CD4-positive, alpha-beta memory T cell (primary cell): ENCODE measurements around the gene SNRPB2. TPM values are rescaled to one million over a fixed set of nuclear protein-coding genes. Genes with fewer than 3 reads are reported as not detected.

Experiments
- CTCF ChIA-PET: fragments of 350-600 bp; sonication (Branson Sonifier 250); formaldehyde crosslinking; loops from one replicate; lab custom pipeline; 2021; ENCODE audit warnings: inconsistent platforms; ENCODE audit not compliant: partially characterized antibody; lab: Charles Lee
- POLR2A ChIA-PET: fragments of 350-600 bp; sonication (Branson Sonifier 250); formaldehyde crosslinking; loops from one replicate; lab custom pipeline; 2021; ENCODE audit not compliant: partially characterized antibody; lab: Charles Lee
- DNase-seq, 5 donors: peaks; one replicate each; pipeline versions ENCODE4 v3.0.0 to v3.0.0-alpha.2; 2020 to 2022; ENCODE audit warnings: mixed read lengths in 1 of 5
- H3K27ac ChIP-seq: one replicate; pipeline ENCODE4 v1.7.0; 2013; ENCODE audit warnings: low read depth, low read length
- H3K27me3 ChIP-seq: 2 replicates; pipeline ENCODE4 v1.7.0; 2013; ENCODE audit warnings: mild to moderate bottlenecking, low read length, moderate library complexity; ENCODE audit not compliant: insufficient read depth
- H3K36me3 ChIP-seq: 2 replicates; pipeline ENCODE4 v1.7.0; 2013; ENCODE audit warnings: mild to moderate bottlenecking, low read length, moderate library complexity; ENCODE audit not compliant: insufficient read depth
- H3K4me1 ChIP-seq: 2 replicates; pipeline ENCODE4 v1.7.0; 2013; ENCODE audit warnings: mild to moderate bottlenecking, low read length, moderate library complexity; ENCODE audit not compliant: insufficient read depth
- H3K4me3 ChIP-seq, 2 donors: one replicate each; pipeline ENCODE4 v1.7.0; 2013; ENCODE audit warnings: low read length in 2 of 2, mild to moderate bottlenecking in 1 of 2
- H3K9me3 ChIP-seq, 2 donors: one replicate each; pipeline ENCODE4 v1.7.0; 2013; ENCODE audit warnings: low read length in 2 of 2, control low read depth in 1 of 2; ENCODE audit not compliant: control insufficient read depth in 1 of 2
- H3K27ac Mint-ChIP-seq, 7 donors: one replicate each; pipeline ENCODE4 v1.8.0; 2020 to 2021; ENCODE audit warnings: mixed read lengths in 7 of 7, mild to moderate bottlenecking in 6 of 7, inconsistent platforms in 3 of 7, moderate library complexity in 3 of 7
- H3K27me3 Mint-ChIP-seq, 2 donors: one replicate each; pipeline ENCODE4 v1.8.0; 2020 to 2021; ENCODE audit warnings: mixed read lengths in 2 of 2
- H3K36me3 Mint-ChIP-seq, 2 donors: one replicate each; pipeline ENCODE4 v1.8.0; 2020 to 2021; ENCODE audit warnings: mixed read lengths in 2 of 2, inconsistent platforms in 1 of 2, mild to moderate bottlenecking in 1 of 2
- H3K4me1 Mint-ChIP-seq, 4 donors: one replicate each; pipeline ENCODE4 v1.8.0; 2020 to 2021; ENCODE audit warnings: mixed read lengths in 4 of 4, mild to moderate bottlenecking in 1 of 4
- H3K4me3 Mint-ChIP-seq, 8 donors: one replicate each; pipeline ENCODE4 v1.8.0; 2020 to 2021; ENCODE audit warnings: mixed read lengths in 8 of 8, mild to moderate bottlenecking in 7 of 8, moderate library complexity in 6 of 8, inconsistent platforms in 3 of 8
- H3K9me3 Mint-ChIP-seq, 8 donors: one replicate each; pipeline ENCODE4 v1.8.0; 2020 to 2021; ENCODE audit warnings: mixed read lengths in 8 of 8, mild to moderate bottlenecking in 5 of 8, inconsistent platforms in 3 of 8, moderate library complexity in 1 of 8
- intact Hi-C: fragments of 100-400 bp; cut with micrococcal nuclease; formaldehyde crosslinking; loops from one replicate; pipeline ENCODE4 v1.15.1; 2023
- polyA plus RNA-seq, 2 donors: library from polyadenylated mRNA; unstranded; fragments of 300-500 nt; fragmentation: Illumina TruSeq; gene quantifications; one replicate each; pipeline ENCODE4 v1.2.3, GENCODE V29; 2021
- total RNA-seq, 2 experiments: library from RNA; stranded (reverse); gene quantifications; one replicate each; pipeline ENCODE4 v1.2.3, GENCODE V29; 2021

Gene SNRPB2
- total and polyA plus RNA-seq, 4 experiments from 2014 or later: 45.6 to 103 (median 69.6) TPM

GRCh38 chr20:16781496-16781895, 51.7 kb downstream of the SNRPB2 start:
- H3K27ac ChIP-seq: no peak overlapping the region
- peaks cover 6 to 13% of the 10 kb centered on the region in 2 donors for H3K27me3 Mint-ChIP-seq
- intact Hi-C loops: no loop called here
- H3K27me3 ChIP-seq: no peaks in the 10 kb centered on the region
- ChIA-PET CTCF (interaction anchor here (0.6 to 1.4 kb wide), 2 partner anchors 21 to 39 kb away, joined by 3 read pairs; no protein-coding TSS in a partner anchor), POLR2A (no interaction called here)
- no peaks in the 10 kb centered on the region for H3K9me3 ChIP-seq
- peaks cover 0 to 30% (median 17%) of the 10 kb centered on the region in 8 donors for H3K9me3 Mint-ChIP-seq
- H3K4me1 Mint-ChIP-seq: no peaks in the 10 kb centered on the region
- H3K4me3 Mint-ChIP-seq: no peak overlapping the region
- H3K4me3 ChIP-seq: no peak overlapping the region
- H3K36me3 ChIP-seq: no peaks in the 10 kb centered on the region
- no peak overlapping the region for H3K27ac Mint-ChIP-seq
- no peak for DNase-seq
- peaks cover 0 to 2% of the 10 kb centered on the region in 2 donors for H3K36me3 Mint-ChIP-seq
- H3K4me1 ChIP-seq: no peaks in the 10 kb centered on the region

- CTCF ChIA-PET: no interaction called here
- no peak for DNase-seq
- POLR2A ChIA-PET: no interaction called here
- Histone ChIP-seq H3K36me3 (no peaks in the 10 kb centered on the region), H3K4me1 (no peaks in the 10 kb centered on the region), H3K4me3 (no peak overlapping the region), H3K9me3 (no peaks in the 10 kb centered on the region), H3K27ac (no peak overlapping the region), H3K27me3 (no peaks in the 10 kb centered on the region)
- Mint-ChIP-seq H3K27ac (no peak overlapping the region), H3K4me3 (no peak overlapping the region), H3K4me1 (no peaks in the 10 kb centered on the region), H3K9me3 (peaks cover 0 to 35% (median 19%) of the 10 kb centered on the region in 8 donors), H3K36me3 (no peaks in the 10 kb centered on the region), H3K27me3 (peaks cover 8 to 24% of the 10 kb centered on the region in 2 donors)
- intact Hi-C loops: no loop called here
Measured at GRCh38 chr20:16785226-16785625, 55.4 kb downstream of the SNRPB2 start.

Other genes starting within 250 kb of the SNRPB2 start
- gene KIF16B, start 156.6 kb upstream of the SNRPB2 start, total RNA-seq: 10 to 100 TPM; 12.0 TPM
- gene KIF16B, start 156.6 kb upstream of the SNRPB2 start, polyA plus RNA-seq: 1 to 10 TPM; 3.2 to 8.0 TPM
- not detected for gene OTOR, start 18.3 kb downstream of the SNRPB2 start, total RNA-seq
- not detected for gene OTOR, start 18.3 kb downstream of the SNRPB2 start, polyA plus RNA-seq